OCI-LY7 (cell line): ENCODE data around the gene SIK3. TPM values are rescaled to one million over a fixed set of nuclear protein-coding genes. Genes with fewer than 3 reads are reported as not detected.

ENCODE experiments used
- BruUV-seq: library from RNA; stranded (reverse); fragments of 400-500 nt; replicated peaks from 2 replicates; lab custom pipeline; 2021; lab: Mats Ljungman, UMichigan
- CTCF ChIA-PET: fragments of 300-600 bp; sonication (Branson Sonifier 250); formaldehyde crosslinking; loops from one replicate; lab custom pipeline; 2022; ENCODE audit warnings: antibody characterized with exemption; ENCODE audit not compliant: unreplicated experiment; lab: Charles Lee
- POLR2A ChIA-PET: fragments of 300-600 bp; sonication (Branson Sonifier 250); formaldehyde crosslinking; loops from one replicate; lab custom pipeline; 2022; ENCODE audit warnings: antibody characterized with exemption; lab: Charles Lee
- DNase-seq: peaks from one replicate; pipeline ENCODE4 v3.0.0-alpha.2; 2015; ENCODE audit warnings: low spot score
- H2AFZ ChIP-seq: fragments of 200-600 bp; sonication (generic), shearing (Covaris generic); 2 replicates; pipeline ENCODE4 v1.6.1; 2014; ENCODE audit warnings: mild to moderate bottlenecking, antibody characterized with exemption, low read length, moderate library complexity
- H3K27ac ChIP-seq: fragments of 200-600 bp; sonication (generic); 2 replicates; pipeline ENCODE4 v1.5.1; 2014; ENCODE audit warnings: mixed run types, low read depth, mild to moderate bottlenecking, moderate library complexity, low read length, inconsistent platforms; ENCODE audit not compliant: poor library complexity, severe bottlenecking
- H3K36me3 ChIP-seq: fragments of 200-600 bp; sonication (generic); 2 replicates; pipeline ENCODE4 v1.6.1; 2014; ENCODE audit warnings: mild to moderate bottlenecking, antibody characterized with exemption, low read length, moderate library complexity, mixed read lengths; ENCODE audit not compliant: insufficient read depth
- H3K4me1 ChIP-seq: fragments of 200-600 bp; sonication (generic); 2 replicates; pipeline ENCODE4 v1.5.1; 2014; ENCODE audit warnings: mild to moderate bottlenecking, low read length; ENCODE audit not compliant: insufficient read depth, poor library complexity, severe bottlenecking
- H3K4me2 ChIP-seq: fragments of 200-600 bp; sonication (generic); 2 replicates; pipeline ENCODE4 v1.6.1; 2014; ENCODE audit warnings: mild to moderate bottlenecking, low read length
- H3K4me3 ChIP-seq: fragments of 200-600 bp; sonication (generic); 2 replicates; pipeline ENCODE4 v1.5.1; 2014; ENCODE audit warnings: mild to moderate bottlenecking, low read depth, low read length; ENCODE audit not compliant: poor library complexity, severe bottlenecking
- H3K79me2 ChIP-seq: fragments of 200-600 bp; sonication (generic); 2 replicates; pipeline ENCODE4 v1.6.1; 2016; ENCODE audit warnings: low read depth, mild to moderate bottlenecking, low read length, moderate library complexity, mixed read lengths; ENCODE audit not compliant: insufficient read depth
- H3K9me2 ChIP-seq: fragments of 200-600 bp; sonication (generic); 2 replicates; pipeline ENCODE4 v1.6.1; 2016; ENCODE audit warnings: mild to moderate bottlenecking, low read length, mixed read lengths; ENCODE audit not compliant: insufficient read depth
- H3K9me3 ChIP-seq: fragments of 200-600 bp; sonication (generic); 2 replicates; pipeline ENCODE4 v1.6.1; 2014; ENCODE audit warnings: mild to moderate bottlenecking, mixed run types, low read length, mixed read lengths
- H4K20me1 ChIP-seq: fragments of 200-600 bp; sonication (generic); 2 replicates; pipeline ENCODE4 v1.6.1; 2014; ENCODE audit warnings: mild to moderate bottlenecking, antibody characterized with exemption, low read length, moderate library complexity, mixed read lengths; ENCODE audit not compliant: insufficient read depth
- EZH2phosphoT487 ChIP-seq: fragments of 200-600 bp; sonication (generic); IDR thresholded peaks from 2 replicates; pipeline ENCODE4 v1.6.1; 2018; ENCODE audit warnings: low read depth, borderline replicate concordance, mild to moderate bottlenecking, mixed run types, antibody characterized with exemption, low read length, moderate library complexity, mixed read lengths
- intact Hi-C: fragments of 100-400 bp; cut with micrococcal nuclease; formaldehyde crosslinking; loops from one replicate; pipeline ENCODE4 v1.10.0; 2022; ENCODE audit not compliant: unreplicated experiment
- total RNA-seq, 2 experiments: library from RNA; depleted of rRNA in 1 of 2; stranded (reverse); fragments of >200 nt in 1 of 2; shearing (Covaris generic) in 1 of 2; gene quantifications; 2 replicates each; pipeline ENCODE4 v1.2.3, GENCODE V29; 2014 to 2022
- TF ChIP-seq, protein P1 (sequence below): fragments of 200-600 bp; sonication (generic); conservative IDR thresholded peaks from 2 replicates; pipeline ENCODE4 v1.5.1; 2014; ENCODE audit warnings: mild to moderate bottlenecking, antibody characterized with exemption, low read length, moderate library complexity, mixed read lengths

SIK3 gene
- total RNA-seq, 2 experiments from 2014 or later = 29.3 to 72.9 TPM

- Histone ChIP-seq H3K4me2 (no peak overlapping the region), H3K4me1 (peaks cover 7% of the 10 kb centered on the region), H3K36me3 (peaks cover 14% of the 10 kb centered on the region), H4K20me1 (no peaks in the 10 kb centered on the region), H3K27ac (no peak overlapping the region), H3K9me2 (no peaks in the 10 kb centered on the region), H3K9me3 (no peaks in the 10 kb centered on the region), H3K79me2 (no peaks in the 10 kb centered on the region), H3K4me3 (no peak overlapping the region), H2AFZ (no peak overlapping the region)
- TF ChIP-seq, protein P1, sequence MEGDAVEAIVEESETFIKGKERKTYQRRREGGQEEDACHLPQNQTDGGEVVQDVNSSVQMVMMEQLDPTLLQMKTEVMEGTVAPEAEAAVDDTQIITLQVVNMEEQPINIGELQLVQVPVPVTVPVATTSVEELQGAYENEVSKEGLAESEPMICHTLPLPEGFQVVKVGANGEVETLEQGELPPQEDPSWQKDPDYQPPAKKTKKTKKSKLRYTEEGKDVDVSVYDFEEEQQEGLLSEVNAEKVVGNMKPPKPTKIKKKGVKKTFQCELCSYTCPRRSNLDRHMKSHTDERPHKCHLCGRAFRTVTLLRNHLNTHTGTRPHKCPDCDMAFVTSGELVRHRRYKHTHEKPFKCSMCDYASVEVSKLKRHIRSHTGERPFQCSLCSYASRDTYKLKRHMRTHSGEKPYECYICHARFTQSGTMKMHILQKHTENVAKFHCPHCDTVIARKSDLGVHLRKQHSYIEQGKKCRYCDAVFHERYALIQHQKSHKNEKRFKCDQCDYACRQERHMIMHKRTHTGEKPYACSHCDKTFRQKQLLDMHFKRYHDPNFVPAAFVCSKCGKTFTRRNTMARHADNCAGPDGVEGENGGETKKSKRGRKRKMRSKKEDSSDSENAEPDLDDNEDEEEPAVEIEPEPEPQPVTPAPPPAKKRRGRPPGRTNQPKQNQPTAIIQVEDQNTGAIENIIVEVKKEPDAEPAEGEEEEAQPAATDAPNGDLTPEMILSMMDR = peak; percentile 96
- TF ChIP-seq EZH2phosphoT487 = no peak
- no TSS peak for BruUV-seq
- POLR2A ChIA-PET = interaction anchor here (1.0 to 1.5 kb wide), 2 partner anchors 9 to 46 kb away, joined by 3 to 4 read pairs; no protein-coding TSS in a partner anchor
- CTCF ChIA-PET = interaction anchor here (1.0 to 1.7 kb wide), 2 partner anchors 46 to 226 kb away, joined by 3 to 6 read pairs; no protein-coding TSS in a partner anchor
- intact Hi-C loops = loop anchor here (1.0 to 5.0 kb wide), 3 partner anchors 47 to 226 kb away; no protein-coding TSS in a partner anchor
- DNase-seq = peak; percentile 81
These were observed 218.2 kb downstream of the SIK3 start for GRCh38 chr11:116879800-116880625.

- DNase-seq = no peak
- CTCF ChIA-PET = no interaction called here
These were observed 221.6 kb downstream of the SIK3 start for GRCh38 chr11:116876656-116877055.

More at GRCh38 chr11:116876656-116877055, 221.6 kb downstream of the SIK3 start:
- Histone ChIP-seq H3K79me2 (no peaks in the 10 kb centered on the region), H3K36me3 (peaks cover 47% of the 10 kb centered on the region), H3K9me2 (no peaks in the 10 kb centered on the region), H4K20me1 (no peaks in the 10 kb centered on the region), H2AFZ (no peak overlapping the region), H3K4me2 (no peak overlapping the region), H3K4me1 (peaks cover 7% of the 10 kb centered on the region), H3K4me3 (no peak overlapping the region), H3K27ac (no peak overlapping the region), H3K9me3 (no peaks in the 10 kb centered on the region)
- no TSS peak for BruUV-seq
- intact Hi-C loops = no loop called here
- TF ChIP-seq, protein P1 = no peak
- no peak for TF ChIP-seq EZH2phosphoT487
- POLR2A ChIA-PET = no interaction called here
